OCI-LY7 (cell line): ENCODE results near the gene AGTR1. TPM values are rescaled to one million over a fixed set of nuclear protein-coding genes. Genes with fewer than 3 reads are reported as not detected.
A peak's percentile ranks its signal among the peaks of the same experiment; 100 is the strongest.

ENCODE experiments used
- BruUV-seq: library from RNA; stranded (reverse); fragments of 400-500 nt; replicated peaks from 2 replicates; lab custom pipeline; 2021; lab: Mats Ljungman, UMichigan
- CTCF ChIA-PET: fragments of 300-600 bp; sonication (Branson Sonifier 250); formaldehyde crosslinking; loops from one replicate; lab custom pipeline; 2022; ENCODE audit warnings: antibody characterized with exemption; ENCODE audit not compliant: unreplicated experiment; lab: Charles Lee
- POLR2A ChIA-PET: fragments of 300-600 bp; sonication (Branson Sonifier 250); formaldehyde crosslinking; loops from one replicate; lab custom pipeline; 2022; ENCODE audit warnings: antibody characterized with exemption; lab: Charles Lee
- DNase-seq: peaks from one replicate; pipeline ENCODE4 v3.0.0-alpha.2; 2015; ENCODE audit warnings: low spot score
- H2AFZ ChIP-seq: fragments of 200-600 bp; sonication (generic), shearing (Covaris generic); 2 replicates; pipeline ENCODE4 v1.6.1; 2014; ENCODE audit warnings: mild to moderate bottlenecking, antibody characterized with exemption, low read length, moderate library complexity
- H3K27ac ChIP-seq: fragments of 200-600 bp; sonication (generic); 2 replicates; pipeline ENCODE4 v1.5.1; 2014; ENCODE audit warnings: mixed run types, low read depth, mild to moderate bottlenecking, moderate library complexity, low read length, inconsistent platforms; ENCODE audit not compliant: poor library complexity, severe bottlenecking
- H3K36me3 ChIP-seq: fragments of 200-600 bp; sonication (generic); 2 replicates; pipeline ENCODE4 v1.6.1; 2014; ENCODE audit warnings: mild to moderate bottlenecking, antibody characterized with exemption, low read length, moderate library complexity, mixed read lengths; ENCODE audit not compliant: insufficient read depth
- H3K4me1 ChIP-seq: fragments of 200-600 bp; sonication (generic); 2 replicates; pipeline ENCODE4 v1.5.1; 2014; ENCODE audit warnings: mild to moderate bottlenecking, low read length; ENCODE audit not compliant: insufficient read depth, poor library complexity, severe bottlenecking
- H3K4me2 ChIP-seq: fragments of 200-600 bp; sonication (generic); 2 replicates; pipeline ENCODE4 v1.6.1; 2014; ENCODE audit warnings: mild to moderate bottlenecking, low read length
- H3K4me3 ChIP-seq: fragments of 200-600 bp; sonication (generic); 2 replicates; pipeline ENCODE4 v1.5.1; 2014; ENCODE audit warnings: mild to moderate bottlenecking, low read depth, low read length; ENCODE audit not compliant: poor library complexity, severe bottlenecking
- H3K79me2 ChIP-seq: fragments of 200-600 bp; sonication (generic); 2 replicates; pipeline ENCODE4 v1.6.1; 2016; ENCODE audit warnings: low read depth, mild to moderate bottlenecking, low read length, moderate library complexity, mixed read lengths; ENCODE audit not compliant: insufficient read depth
- H3K9me2 ChIP-seq: fragments of 200-600 bp; sonication (generic); 2 replicates; pipeline ENCODE4 v1.6.1; 2016; ENCODE audit warnings: mild to moderate bottlenecking, low read length, mixed read lengths; ENCODE audit not compliant: insufficient read depth
- H3K9me3 ChIP-seq: fragments of 200-600 bp; sonication (generic); 2 replicates; pipeline ENCODE4 v1.6.1; 2014; ENCODE audit warnings: mild to moderate bottlenecking, mixed run types, low read length, mixed read lengths
- H4K20me1 ChIP-seq: fragments of 200-600 bp; sonication (generic); 2 replicates; pipeline ENCODE4 v1.6.1; 2014; ENCODE audit warnings: mild to moderate bottlenecking, antibody characterized with exemption, low read length, moderate library complexity, mixed read lengths; ENCODE audit not compliant: insufficient read depth
- CTCF ChIP-seq: fragments of 200-600 bp; sonication (generic); conservative IDR thresholded peaks from 2 replicates; pipeline ENCODE4 v1.5.1; 2014; ENCODE audit warnings: mild to moderate bottlenecking, antibody characterized with exemption, low read length, moderate library complexity, mixed read lengths
- EZH2phosphoT487 ChIP-seq: fragments of 200-600 bp; sonication (generic); IDR thresholded peaks from 2 replicates; pipeline ENCODE4 v1.6.1; 2018; ENCODE audit warnings: low read depth, borderline replicate concordance, mild to moderate bottlenecking, mixed run types, antibody characterized with exemption, low read length, moderate library complexity, mixed read lengths
- intact Hi-C: fragments of 100-400 bp; cut with micrococcal nuclease; formaldehyde crosslinking; loops from one replicate; pipeline ENCODE4 v1.10.0; 2022; ENCODE audit not compliant: unreplicated experiment
- total RNA-seq, 2 experiments: library from RNA; depleted of rRNA in 1 of 2; stranded (reverse); fragments of >200 nt in 1 of 2; shearing (Covaris generic) in 1 of 2; gene quantifications; 2 replicates each; pipeline ENCODE4 v1.2.3, GENCODE V29; 2014 to 2022

Gene AGTR1
- total RNA-seq, 2 experiments from 2014 or later = not detected

DNA sequence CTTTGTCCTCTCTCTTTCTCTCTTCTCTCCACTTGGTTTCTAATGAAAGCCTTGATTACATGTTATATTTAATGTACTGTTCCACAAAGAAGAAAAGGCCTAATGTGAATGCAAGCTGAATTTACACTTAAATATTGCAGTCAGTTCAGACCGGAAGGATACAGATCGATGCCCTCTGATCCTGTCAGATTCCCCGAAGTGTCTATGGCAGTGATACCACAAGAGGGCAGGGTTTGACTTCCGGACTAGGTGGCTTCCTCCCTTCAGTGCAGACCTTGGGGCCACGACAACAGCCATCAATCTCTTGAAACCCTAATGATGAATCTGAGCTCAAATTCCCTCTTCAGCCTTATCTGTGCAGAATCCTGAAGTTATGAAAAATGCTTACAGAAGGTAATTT lies 29.5 kb downstream of the AGTR1 start:
- intact Hi-C loops = loop anchor here (10.0 kb wide), 1 partner anchor 218 kb away; no protein-coding TSS in a partner anchor
- POLR2A ChIA-PET = no interaction called here

DNA sequence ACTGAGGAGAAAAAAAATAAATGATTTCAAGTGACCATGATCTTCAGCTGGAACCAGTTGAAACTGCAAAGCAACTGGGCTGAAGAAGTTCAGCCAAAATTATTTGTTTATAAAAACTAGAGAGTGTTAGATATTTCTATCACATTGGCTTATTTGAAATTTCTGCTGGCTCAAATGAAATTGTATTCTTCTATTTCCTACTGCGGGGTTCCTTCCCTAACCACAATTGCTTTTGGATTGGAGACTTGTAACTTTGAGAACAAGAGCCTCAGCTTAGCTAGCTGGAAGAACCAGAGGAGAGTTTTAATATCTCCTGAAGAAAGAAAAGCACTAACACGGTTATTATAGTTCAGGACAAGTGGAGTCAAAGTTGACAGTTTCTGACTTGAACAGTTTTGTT lies 31.1 kb downstream of the AGTR1 start:
- Histone ChIP-seq H3K4me2 (no peak overlapping the region), H2AFZ (no peak overlapping the region; the same call in 1 of the 2 replicates), H4K20me1 (no peaks in the 10 kb centered on the region), H3K4me3 (no peak overlapping the region), H3K9me3 (no peaks in the 10 kb centered on the region), H3K4me1 (no peaks in the 10 kb centered on the region), H3K79me2 (no peaks in the 10 kb centered on the region), H3K36me3 (no peaks in the 10 kb centered on the region), H3K27ac (no peak overlapping the region), H3K9me2 (no peaks in the 10 kb centered on the region)
- no peak for TF ChIP-seq CTCF
- no peak for TF ChIP-seq EZH2phosphoT487
- intact Hi-C loops = loop anchor here (10.0 kb wide), 1 partner anchor 216 kb away; no protein-coding TSS in a partner anchor
- POLR2A ChIA-PET = interaction anchor here (0.7 kb wide), 2 partner anchors 13 to 705 kb away, joined by 3 read pairs; no protein-coding TSS in a partner anchor
- BruUV-seq = no TSS peak
- DNase-seq = no peak
- CTCF ChIA-PET = no interaction called here

More for the DNA sequence above, 29.5 kb downstream of the AGTR1 start:
- Histone ChIP-seq H3K79me2 (no peaks in the 10 kb centered on the region), H3K9me3 (no peaks in the 10 kb centered on the region), H3K9me2 (no peaks in the 10 kb centered on the region), H3K4me3 (no peak overlapping the region), H2AFZ (no peak overlapping the region), H3K4me2 (no peak overlapping the region), H3K4me1 (no peaks in the 10 kb centered on the region), H4K20me1 (no peaks in the 10 kb centered on the region), H3K36me3 (no peaks in the 10 kb centered on the region), H3K27ac (no peak overlapping the region)
- TF ChIP-seq CTCF = peak; percentile 71
- no peak for TF ChIP-seq EZH2phosphoT487
- DNase-seq = peak; percentile 21
- CTCF ChIA-PET = no interaction called here
- BruUV-seq = no TSS peak

DNA sequence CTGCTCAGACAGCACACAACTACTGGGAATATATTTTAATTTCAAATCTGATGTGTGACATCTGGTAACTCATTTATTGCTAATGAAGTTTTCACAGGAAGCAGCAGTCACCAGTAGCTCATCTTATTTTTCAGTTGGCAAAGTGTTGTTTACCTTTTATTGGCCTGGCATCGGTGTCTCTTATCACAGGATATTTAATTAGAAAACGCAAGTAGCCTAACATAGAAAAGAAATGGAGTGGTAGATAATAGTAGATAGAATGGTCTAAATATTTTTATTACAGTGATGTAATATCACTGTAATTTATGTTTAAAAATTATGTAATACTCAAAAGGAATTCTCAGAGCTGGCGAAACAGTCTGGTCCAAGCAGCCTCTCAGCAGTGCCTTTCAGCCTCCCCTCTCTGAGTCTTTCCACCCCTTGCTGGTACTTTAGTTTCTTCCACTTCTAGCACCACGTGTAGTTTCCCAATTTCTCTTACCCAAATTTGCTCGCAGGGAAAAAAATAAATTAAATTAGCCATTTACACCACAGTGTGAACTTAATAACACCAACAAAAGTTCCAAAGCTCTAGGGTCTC lies 31.9 kb downstream of the AGTR1 start:
- BruUV-seq = no TSS peak
- Histone ChIP-seq H3K79me2 (no peaks in the 10 kb centered on the region), H3K9me2 (no peaks in the 10 kb centered on the region), H3K27ac (no peak overlapping the region), H4K20me1 (no peaks in the 10 kb centered on the region), H2AFZ (no peak overlapping the region), H3K4me3 (no peak overlapping the region), H3K4me1 (no peaks in the 10 kb centered on the region), H3K4me2 (no peak overlapping the region), H3K9me3 (no peaks in the 10 kb centered on the region), H3K36me3 (no peaks in the 10 kb centered on the region)
- no peak for DNase-seq
- TF ChIP-seq CTCF = no peak
- TF ChIP-seq EZH2phosphoT487 = no peak
- intact Hi-C loops = loop anchor here (10.0 kb wide), 1 partner anchor 215 kb away; no protein-coding TSS in a partner anchor
- ChIA-PET CTCF (interaction anchor here (0.5 kb wide), 1 partner anchor 1403 kb away, joined by 5 read pairs; no protein-coding TSS in a partner anchor), POLR2A (interaction anchor here (0.6 kb wide), 1 partner anchor 77 kb away, joined by 3 read pairs; no protein-coding TSS in a partner anchor)
